ENCODE results near the gene STARD13.

STARD13 gene

GRCh38 chr13:33129094-33129832, 156.3 kb downstream of the STARD13 start:
- FAIRE-seq (no peak), DNase-seq (ENCODE audit: insufficient read length, low spot score) (no peak)

- FAIRE-seq, result no peak
- DNase-seq (ENCODE audit: insufficient read length, low spot score), result no peak
Observed at GRCh38 chr13:33128134-33128533, 157.4 kb downstream of the STARD13 start.

GRCh38 chr13:33127009-33127551, 158.5 kb downstream of the STARD13 start:
- no peak for DNase-seq (ENCODE audit: insufficient read length, low spot score)
- no peak for FAIRE-seq

GRCh38 chr13:33125821-33126570, 159.6 kb downstream of the STARD13 start:
- DNase-seq (ENCODE audit: insufficient read length, low spot score) (peak; percentile 80), FAIRE-seq (peak; percentile 64)

GRCh38 chr13:33123066-33123859, 162.3 kb downstream of the STARD13 start:
- FAIRE-seq (no peak), DNase-seq (ENCODE audit: insufficient read length, low spot score) (no peak)

GRCh38 chr13:33119856-33120543, 165.6 kb downstream of the STARD13 start:
- DNase-seq (ENCODE audit: insufficient read length, low spot score) (peak; percentile 35), FAIRE-seq (no peak)

- FAIRE-seq, result no peak
- DNase-seq (ENCODE audit: insufficient read length, low spot score), result no peak
Observed at GRCh38 chr13:33119022-33119781, 166.4 kb downstream of the STARD13 start.

- DNase-seq (ENCODE audit: insufficient read length, low spot score) (no peak), FAIRE-seq (no peak)
Observed at GRCh38 chr13:33116321-33117010, 169.1 kb downstream of the STARD13 start.

GRCh38 chr13:33115274-33115673, 170.3 kb downstream of the STARD13 start:
- DNase-seq (ENCODE audit: insufficient read length, low spot score) (no peak), FAIRE-seq (no peak)

- FAIRE-seq (no peak), DNase-seq (ENCODE audit: insufficient read length, low spot score) (no peak)
Observed at GRCh38 chr13:33114146-33114545, 171.4 kb downstream of the STARD13 start.

- FAIRE-seq (no peak), DNase-seq (ENCODE audit: insufficient read length, low spot score) (no peak)
Observed at GRCh38 chr13:33112766-33113165, 172.8 kb downstream of the STARD13 start.

- DNase-seq (ENCODE audit: insufficient read length, low spot score), result no peak
- FAIRE-seq, result no peak
Observed at GRCh38 chr13:33111414-33112110, 174.0 kb downstream of the STARD13 start.

GRCh38 chr13:33110713-33111413, 174.7 kb downstream of the STARD13 start:
- FAIRE-seq (no peak), DNase-seq (ENCODE audit: insufficient read length, low spot score) (no peak)

GRCh38 chr13:33110386-33110712, 175.2 kb downstream of the STARD13 start:
- no peak for FAIRE-seq
- DNase-seq (ENCODE audit: insufficient read length, low spot score), result no peak

GRCh38 chr13:33109801-33110200, 175.8 kb downstream of the STARD13 start:
- DNase-seq (ENCODE audit: insufficient read length, low spot score), result no peak
- FAIRE-seq, result no peak

GRCh38 chr13:33109271-33109697, 176.3 kb downstream of the STARD13 start:
- FAIRE-seq (no peak), DNase-seq (ENCODE audit: insufficient read length, low spot score) (no peak)

- DNase-seq (ENCODE audit: insufficient read length, low spot score), result no peak
- no peak for FAIRE-seq
Observed at GRCh38 chr13:33108620-33109019, 176.9 kb downstream of the STARD13 start.

- FAIRE-seq, result no peak
- no peak for DNase-seq (ENCODE audit: insufficient read length, low spot score)
Observed at GRCh38 chr13:33107361-33107760, 178.2 kb downstream of the STARD13 start.
